Measurements from ENCODE around the gene ERGIC1. TPM values are rescaled to one million over a fixed set of nuclear protein-coding genes. Genes with fewer than 3 reads are reported as not detected.
A peak's percentile ranks its signal among the peaks of the same experiment; 100 is the strongest.

Gene ERGIC1
- total RNA-seq, 6 experiments from 2014 or later = 240 to 276 (median 258) TPM

DNA sequence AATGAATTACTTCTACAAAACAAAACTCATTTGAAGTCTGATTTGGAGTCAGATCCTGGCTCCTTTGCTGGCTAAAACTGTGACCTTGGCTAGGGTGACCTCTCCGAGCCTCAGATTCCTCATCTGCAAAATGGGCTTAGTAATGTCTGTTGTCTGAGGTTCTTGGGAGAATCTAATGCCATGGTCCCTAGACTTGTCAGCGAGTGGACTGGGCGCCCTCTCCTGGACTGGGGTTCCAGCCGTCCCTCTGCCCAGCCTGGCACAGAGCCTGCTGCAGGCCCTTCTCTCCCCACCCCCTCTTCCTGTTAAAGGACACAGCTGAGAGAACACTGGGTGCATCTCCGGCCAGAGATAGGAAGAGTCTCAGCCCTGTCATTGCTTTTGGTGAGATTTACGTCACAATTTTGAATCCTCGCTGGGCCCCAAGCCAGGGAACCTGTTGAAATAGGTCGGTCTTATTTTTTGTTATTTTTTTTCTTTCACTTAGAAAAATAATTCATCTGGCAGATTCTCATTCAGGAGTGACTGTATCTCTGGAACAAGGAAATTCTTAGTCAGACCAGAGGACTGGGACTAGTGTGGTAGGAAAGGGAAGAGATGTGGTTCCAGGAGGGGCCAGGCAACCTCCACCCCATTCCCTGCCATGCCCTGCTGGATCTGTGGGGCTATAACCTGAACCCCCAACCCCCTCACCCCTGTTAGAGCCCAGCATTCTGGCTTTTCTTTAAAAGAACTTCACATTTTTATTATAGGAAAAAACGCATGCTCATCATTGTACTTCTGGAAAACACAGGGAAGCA is 77.0 kb downstream of the ERGIC1 start:
- Mint-ChIP-seq H3K27me3 (ENCODE audit: insufficient read depth) (peaks cover 2% of the 10 kb centered on the region), H3K4me3 (peak overlapping the region; percentile 66), H3K4me1 (ENCODE audit: low read depth) (peaks cover 45% of the 10 kb centered on the region), H3K9me3 (no peaks in the 10 kb centered on the region), H3K27ac (peak overlapping the region; percentile 87), H3K36me3 (ENCODE audit: low read depth) (peaks cover 12% of the 10 kb centered on the region; the same call in 1 of the 2 replicates)
- peak; percentile 85 for DNase-seq
- TF ChIP-seq, protein P1, sequence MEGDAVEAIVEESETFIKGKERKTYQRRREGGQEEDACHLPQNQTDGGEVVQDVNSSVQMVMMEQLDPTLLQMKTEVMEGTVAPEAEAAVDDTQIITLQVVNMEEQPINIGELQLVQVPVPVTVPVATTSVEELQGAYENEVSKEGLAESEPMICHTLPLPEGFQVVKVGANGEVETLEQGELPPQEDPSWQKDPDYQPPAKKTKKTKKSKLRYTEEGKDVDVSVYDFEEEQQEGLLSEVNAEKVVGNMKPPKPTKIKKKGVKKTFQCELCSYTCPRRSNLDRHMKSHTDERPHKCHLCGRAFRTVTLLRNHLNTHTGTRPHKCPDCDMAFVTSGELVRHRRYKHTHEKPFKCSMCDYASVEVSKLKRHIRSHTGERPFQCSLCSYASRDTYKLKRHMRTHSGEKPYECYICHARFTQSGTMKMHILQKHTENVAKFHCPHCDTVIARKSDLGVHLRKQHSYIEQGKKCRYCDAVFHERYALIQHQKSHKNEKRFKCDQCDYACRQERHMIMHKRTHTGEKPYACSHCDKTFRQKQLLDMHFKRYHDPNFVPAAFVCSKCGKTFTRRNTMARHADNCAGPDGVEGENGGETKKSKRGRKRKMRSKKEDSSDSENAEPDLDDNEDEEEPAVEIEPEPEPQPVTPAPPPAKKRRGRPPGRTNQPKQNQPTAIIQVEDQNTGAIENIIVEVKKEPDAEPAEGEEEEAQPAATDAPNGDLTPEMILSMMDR (IDR thresholded peaks at IDR 0.05) = peak; percentile 64

- H3K36me3 Mint-ChIP-seq (ENCODE audit: low read depth) = peaks cover 14% of the 10 kb centered on the region; the same call in 1 of the 2 replicates
- H3K4me3 Mint-ChIP-seq = peak overlapping the region; percentile 66
- no peak for DNase-seq
- H3K9me3 Mint-ChIP-seq = no peaks in the 10 kb centered on the region
- H3K27me3 Mint-ChIP-seq (ENCODE audit: insufficient read depth) = peaks cover 3% of the 10 kb centered on the region
- TF ChIP-seq, protein P1 (IDR thresholded peaks at IDR 0.05) = no peak
- H3K27ac Mint-ChIP-seq = peak overlapping the region; percentile 87
- peaks cover 40% of the 10 kb centered on the region for H3K4me1 Mint-ChIP-seq (ENCODE audit: low read depth)
These were observed 77.5 kb downstream of the ERGIC1 start for GRCh38 chr5:172911628-172911880.

- Mint-ChIP-seq H3K36me3 (ENCODE audit: low read depth) (peaks cover 16% of the 10 kb centered on the region; the same call in 1 of the 2 replicates), H3K4me3 (no peak overlapping the region), H3K4me1 (ENCODE audit: low read depth) (peaks cover 36% of the 10 kb centered on the region), H3K27ac (peak overlapping the region; percentile 87), H3K9me3 (no peaks in the 10 kb centered on the region), H3K27me3 (ENCODE audit: insufficient read depth) (peaks cover 3% of the 10 kb centered on the region)
- TF ChIP-seq, protein P1 (IDR thresholded peaks at IDR 0.05) = no peak
- no peak for DNase-seq
These were observed 77.9 kb downstream of the ERGIC1 start for GRCh38 chr5:172911976-172912375.

- Mint-ChIP-seq H3K27me3 (ENCODE audit: insufficient read depth) (peaks cover 3% of the 10 kb centered on the region), H3K9me3 (no peaks in the 10 kb centered on the region), H3K36me3 (ENCODE audit: low read depth) (peaks cover 24% of the 10 kb centered on the region; the same call in 1 of the 2 replicates), H3K27ac (peak overlapping the region; percentile 41; the same call in 1 of the 2 replicates), H3K4me3 (no peak overlapping the region), H3K4me1 (ENCODE audit: low read depth) (peaks cover 35% of the 10 kb centered on the region)
- DNase-seq = no peak
- TF ChIP-seq, protein P1 (IDR thresholded peaks at IDR 0.05) = no peak
These were observed 79.2 kb downstream of the ERGIC1 start for GRCh38 chr5:172913117-172913850.

DNA sequence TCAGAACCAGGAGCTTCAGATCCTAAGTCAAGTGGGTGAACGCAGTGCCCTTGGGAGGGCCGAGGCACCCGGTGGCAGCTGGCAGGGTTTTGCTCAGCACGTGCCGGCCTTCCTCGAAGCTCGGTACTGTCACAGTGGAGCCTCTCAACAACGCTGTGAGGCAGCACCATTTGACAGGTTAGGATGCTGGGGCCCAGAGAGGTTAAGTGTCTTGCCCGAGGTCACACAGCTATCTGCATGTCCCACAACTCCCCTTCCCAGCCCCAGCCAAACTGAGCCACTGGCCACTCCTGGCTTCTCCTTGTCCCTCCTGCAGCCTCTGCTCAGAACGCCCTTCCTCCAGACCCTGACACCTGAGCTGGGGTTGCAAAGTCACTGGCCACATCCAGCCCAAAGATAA is 81.5 kb downstream of the ERGIC1 start:
- Mint-ChIP-seq H3K27ac (peak overlapping the region; percentile 36; the same call in 1 of the 2 replicates), H3K4me1 (ENCODE audit: low read depth) (peaks cover 33% of the 10 kb centered on the region), H3K27me3 (ENCODE audit: insufficient read depth) (peaks cover 8% of the 10 kb centered on the region), H3K9me3 (no peaks in the 10 kb centered on the region), H3K36me3 (ENCODE audit: low read depth) (peaks cover 28% of the 10 kb centered on the region; the same call in 1 of the 2 replicates), H3K4me3 (no peak overlapping the region)
- DNase-seq = no peak
- TF ChIP-seq, protein P1 (IDR thresholded peaks at IDR 0.05) = no peak
